Nephron (organoid): Measurements from ENCODE around the gene AADACL2.

ENCODE experiments used
- H3K27ac Mint-ChIP-seq, 3 experiments: 2 replicates each; pipeline ENCODE4 v1.8.0; 2020; ENCODE audit warnings: mixed read lengths in 3 of 3, mild to moderate bottlenecking in 2 of 3, moderate library complexity in 1 of 3
- H3K27me3 Mint-ChIP-seq: 2 replicates; pipeline ENCODE4 v1.8.0; 2021; ENCODE audit warnings: low read depth, mild to moderate bottlenecking, moderate library complexity, mixed read lengths
- H3K36me3 Mint-ChIP-seq: 2 replicates; pipeline ENCODE4 v1.8.0; 2020; ENCODE audit warnings: low read depth, mixed read lengths
- H3K4me1 Mint-ChIP-seq: 2 replicates; pipeline ENCODE4 v1.8.0; 2020; ENCODE audit warnings: mixed read lengths
- H3K4me3 Mint-ChIP-seq, 3 experiments: 2 replicates each; pipeline ENCODE4 v1.8.0; 2020; ENCODE audit warnings: mild to moderate bottlenecking in 3 of 3, mixed read lengths in 3 of 3, moderate library complexity in 2 of 3
- H3K9me3 Mint-ChIP-seq: 2 replicates; pipeline ENCODE4 v1.8.0; 2020; ENCODE audit warnings: mixed read lengths
- TF ChIP-seq, protein P1 (sequence below), 3 experiments: fragments of 200-600 bp; sonication (generic); IDR thresholded peaks; one replicate each; pipeline ENCODE4 v1.5.0; 2021; ENCODE audit warnings: antibody characterized with exemption in 3 of 3; ENCODE audit not compliant: unreplicated experiment in 3 of 3

The AADACL2 gene, protein sequence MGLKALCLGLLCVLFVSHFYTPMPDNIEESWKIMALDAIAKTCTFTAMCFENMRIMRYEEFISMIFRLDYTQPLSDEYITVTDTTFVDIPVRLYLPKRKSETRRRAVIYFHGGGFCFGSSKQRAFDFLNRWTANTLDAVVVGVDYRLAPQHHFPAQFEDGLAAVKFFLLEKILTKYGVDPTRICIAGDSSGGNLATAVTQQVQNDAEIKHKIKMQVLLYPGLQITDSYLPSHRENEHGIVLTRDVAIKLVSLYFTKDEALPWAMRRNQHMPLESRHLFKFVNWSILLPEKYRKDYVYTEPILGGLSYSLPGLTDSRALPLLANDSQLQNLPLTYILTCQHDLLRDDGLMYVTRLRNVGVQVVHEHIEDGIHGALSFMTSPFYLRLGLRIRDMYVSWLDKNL

DNA sequence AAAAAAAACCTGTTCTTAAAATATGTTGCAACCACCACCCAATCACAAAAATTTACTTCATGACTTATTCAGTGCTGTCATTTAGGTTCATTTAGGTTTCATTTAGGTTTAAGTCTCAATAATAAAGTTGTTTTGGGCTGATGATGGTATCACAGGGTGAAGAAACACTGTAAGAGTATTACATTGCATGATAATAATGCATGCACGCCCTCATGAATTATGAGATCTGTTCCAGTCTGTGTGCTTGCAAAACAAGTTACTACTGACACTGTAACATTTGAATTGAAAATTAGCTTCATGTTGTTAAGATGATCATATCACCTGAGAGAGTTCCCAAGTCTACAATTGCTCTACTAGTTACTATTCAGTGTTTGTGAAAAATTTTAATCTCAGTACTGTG is at the start of gene AADACL2:
Gene AADACL2, plus strand, starts transcription at position 315 of the 400 bp plus-strand sequence. CDS start 109 bp downstream, outside the sequence.
- TF ChIP-seq, protein P1, sequence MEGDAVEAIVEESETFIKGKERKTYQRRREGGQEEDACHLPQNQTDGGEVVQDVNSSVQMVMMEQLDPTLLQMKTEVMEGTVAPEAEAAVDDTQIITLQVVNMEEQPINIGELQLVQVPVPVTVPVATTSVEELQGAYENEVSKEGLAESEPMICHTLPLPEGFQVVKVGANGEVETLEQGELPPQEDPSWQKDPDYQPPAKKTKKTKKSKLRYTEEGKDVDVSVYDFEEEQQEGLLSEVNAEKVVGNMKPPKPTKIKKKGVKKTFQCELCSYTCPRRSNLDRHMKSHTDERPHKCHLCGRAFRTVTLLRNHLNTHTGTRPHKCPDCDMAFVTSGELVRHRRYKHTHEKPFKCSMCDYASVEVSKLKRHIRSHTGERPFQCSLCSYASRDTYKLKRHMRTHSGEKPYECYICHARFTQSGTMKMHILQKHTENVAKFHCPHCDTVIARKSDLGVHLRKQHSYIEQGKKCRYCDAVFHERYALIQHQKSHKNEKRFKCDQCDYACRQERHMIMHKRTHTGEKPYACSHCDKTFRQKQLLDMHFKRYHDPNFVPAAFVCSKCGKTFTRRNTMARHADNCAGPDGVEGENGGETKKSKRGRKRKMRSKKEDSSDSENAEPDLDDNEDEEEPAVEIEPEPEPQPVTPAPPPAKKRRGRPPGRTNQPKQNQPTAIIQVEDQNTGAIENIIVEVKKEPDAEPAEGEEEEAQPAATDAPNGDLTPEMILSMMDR (IDR thresholded peaks at IDR 0.05; ENCODE audit: unreplicated experiment in 3 of 3), result no peak
- H3K27ac Mint-ChIP-seq, result no peak within 1 kb of the TSS
- no peaks in the 10 kb centered on the region for H3K4me1 Mint-ChIP-seq
- H3K27me3 Mint-ChIP-seq, result peaks cover 4% of the 10 kb centered on the region
- no peaks in the 10 kb centered on the region for H3K36me3 Mint-ChIP-seq
- H3K9me3 Mint-ChIP-seq, result peaks cover 8% of the 10 kb centered on the region
- H3K4me3 Mint-ChIP-seq, result no peak within 1 kb of the TSS

DNA sequence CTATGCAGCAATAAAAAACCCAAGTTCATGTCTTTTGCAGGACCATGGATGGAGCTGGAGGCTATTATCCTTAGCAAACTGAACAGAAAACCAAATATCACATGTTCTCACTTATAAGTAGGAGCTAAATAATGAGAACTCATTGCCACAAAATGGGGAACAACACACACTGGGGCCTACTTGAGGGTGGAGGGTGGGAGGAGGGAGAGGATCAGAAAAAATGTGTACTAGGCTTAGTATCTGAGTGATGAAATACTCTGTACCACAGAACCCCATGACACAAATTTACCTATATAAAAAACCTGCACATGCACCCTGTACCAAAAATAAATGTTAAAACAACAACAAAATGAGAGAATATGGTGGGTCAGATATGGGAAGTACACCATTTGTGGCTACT is 49.6 kb upstream of the AADACL2 start:
- no peak overlapping the region for H3K4me3 Mint-ChIP-seq
- TF ChIP-seq, protein P1 (IDR thresholded peaks at IDR 0.05; ENCODE audit: unreplicated experiment in 3 of 3), result no peak
- H3K36me3 Mint-ChIP-seq, result peaks cover 7% of the 10 kb centered on the region
- H3K4me1 Mint-ChIP-seq, result peaks cover 18% of the 10 kb centered on the region
- peaks cover 24% of the 10 kb centered on the region for H3K9me3 Mint-ChIP-seq
- no peak overlapping the region for H3K27ac Mint-ChIP-seq
- H3K27me3 Mint-ChIP-seq, result no peaks in the 10 kb centered on the region

DNA sequence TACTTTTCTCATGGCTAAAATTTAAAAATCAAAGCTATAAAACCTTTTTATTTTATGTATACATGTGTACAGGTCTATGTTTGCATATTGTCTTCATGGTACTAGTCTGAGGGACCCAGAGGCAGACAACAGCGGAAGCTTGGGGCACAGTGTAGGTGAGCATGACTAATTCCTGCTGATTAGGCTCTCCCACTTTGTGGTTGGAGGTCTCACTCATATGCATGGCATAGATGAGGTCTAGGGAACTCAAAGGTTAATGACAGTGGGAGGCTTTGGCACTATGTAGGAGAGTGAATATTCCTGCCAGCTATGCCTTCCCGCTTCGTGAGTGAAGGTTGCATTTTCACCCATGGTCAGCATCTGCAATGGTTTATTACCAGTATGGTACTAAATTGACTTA is 47.5 kb upstream of the AADACL2 start:
- no peaks in the 10 kb centered on the region for H3K27me3 Mint-ChIP-seq
- H3K4me1 Mint-ChIP-seq, result peaks cover 18% of the 10 kb centered on the region
- peak overlapping the region; percentile 29 to 71 (median 51) for H3K27ac Mint-ChIP-seq
- peaks cover 20% of the 10 kb centered on the region for H3K9me3 Mint-ChIP-seq
- TF ChIP-seq, protein P1 (IDR thresholded peaks at IDR 0.05; ENCODE audit: unreplicated experiment in 3 of 3), result no peak
- no peak overlapping the region for H3K4me3 Mint-ChIP-seq
- peaks cover 4% of the 10 kb centered on the region for H3K36me3 Mint-ChIP-seq

DNA sequence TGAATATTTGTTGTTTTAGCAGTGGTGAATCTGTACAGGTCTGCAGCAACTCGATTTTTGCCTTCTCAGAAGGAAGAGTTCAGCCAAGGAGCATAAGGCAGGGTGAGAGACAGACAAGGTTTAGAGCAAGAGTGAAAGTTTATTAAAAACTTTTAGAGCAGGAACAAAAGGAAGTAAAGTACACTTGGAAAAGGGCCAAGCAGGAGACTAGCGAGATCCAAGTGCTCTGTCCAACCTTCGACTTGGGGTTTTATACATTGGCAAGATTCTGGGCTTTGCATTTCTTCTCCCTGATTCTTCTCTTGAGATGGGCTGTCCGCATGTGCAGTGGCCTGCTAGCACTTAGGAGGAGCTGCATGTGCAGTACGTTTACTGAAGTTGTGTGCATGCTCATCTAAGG is 46.7 kb upstream of the AADACL2 start:
- H3K36me3 Mint-ChIP-seq, result peaks cover 4% of the 10 kb centered on the region
- peak overlapping the region in 2 of 3 experiments; percentile 50 to 59 for H3K27ac Mint-ChIP-seq
- TF ChIP-seq, protein P1 (IDR thresholded peaks at IDR 0.05; ENCODE audit: unreplicated experiment in 3 of 3), result no peak
- peaks cover 15% of the 10 kb centered on the region for H3K9me3 Mint-ChIP-seq
- no peak overlapping the region for H3K4me3 Mint-ChIP-seq
- no peaks in the 10 kb centered on the region for H3K27me3 Mint-ChIP-seq
- H3K4me1 Mint-ChIP-seq, result peaks cover 18% of the 10 kb centered on the region

DNA sequence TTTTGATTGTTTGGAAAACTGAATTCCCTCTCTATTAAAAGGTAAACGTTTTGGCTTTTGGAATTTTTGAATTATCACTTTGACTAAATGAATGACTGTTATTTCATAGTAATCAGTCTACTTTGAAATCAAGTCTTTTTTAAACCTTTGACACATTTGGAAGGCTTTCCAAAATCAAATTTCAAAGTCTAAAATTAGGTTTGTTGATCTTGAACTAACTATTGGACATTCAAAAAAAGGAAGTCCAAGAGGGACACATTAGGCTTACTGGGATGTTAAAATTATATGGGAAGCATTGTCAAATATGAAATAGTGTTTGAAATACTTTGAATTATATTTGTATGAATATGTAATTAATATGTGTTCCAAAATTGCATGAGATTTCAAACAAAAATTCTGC is 45.2 kb upstream of the AADACL2 start:
- Mint-ChIP-seq H3K27me3 (no peaks in the 10 kb centered on the region), H3K4me1 (peaks cover 18% of the 10 kb centered on the region), H3K27ac (no peak overlapping the region), H3K4me3 (no peak overlapping the region), H3K9me3 (peaks cover 5% of the 10 kb centered on the region), H3K36me3 (no peaks in the 10 kb centered on the region)
- TF ChIP-seq, protein P1 (IDR thresholded peaks at IDR 0.05; ENCODE audit: unreplicated experiment in 3 of 3), result no peak

DNA sequence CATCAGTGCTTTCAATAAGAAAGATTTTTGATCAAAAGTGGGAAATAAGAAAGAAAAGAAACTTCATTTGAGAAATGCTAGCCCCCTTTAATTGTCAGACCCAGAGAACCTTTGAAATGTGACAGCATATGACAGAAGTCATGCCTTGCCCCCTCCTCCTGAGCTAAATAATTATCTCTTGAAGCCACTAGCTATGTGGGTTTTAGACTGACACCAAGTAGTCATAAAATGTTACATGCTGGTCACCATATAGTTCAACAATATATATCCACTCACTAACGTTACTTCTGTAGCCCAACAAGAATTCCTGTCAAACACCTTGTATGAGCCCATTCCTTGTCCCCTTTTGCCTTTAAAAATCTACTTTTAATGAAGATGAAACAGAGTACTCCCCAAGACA is 43.1 kb upstream of the AADACL2 start:
- no peaks in the 10 kb centered on the region for H3K36me3 Mint-ChIP-seq
- H3K9me3 Mint-ChIP-seq, result no peaks in the 10 kb centered on the region
- no peak overlapping the region for H3K27ac Mint-ChIP-seq
- no peak overlapping the region for H3K4me3 Mint-ChIP-seq
- no peaks in the 10 kb centered on the region for H3K27me3 Mint-ChIP-seq
- H3K4me1 Mint-ChIP-seq, result peaks cover 14% of the 10 kb centered on the region
- TF ChIP-seq, protein P1 (IDR thresholded peaks at IDR 0.05; ENCODE audit: unreplicated experiment in 3 of 3), result no peak
